ENCODE data around the gene STXBP3.

The STXBP3 gene

DNA sequence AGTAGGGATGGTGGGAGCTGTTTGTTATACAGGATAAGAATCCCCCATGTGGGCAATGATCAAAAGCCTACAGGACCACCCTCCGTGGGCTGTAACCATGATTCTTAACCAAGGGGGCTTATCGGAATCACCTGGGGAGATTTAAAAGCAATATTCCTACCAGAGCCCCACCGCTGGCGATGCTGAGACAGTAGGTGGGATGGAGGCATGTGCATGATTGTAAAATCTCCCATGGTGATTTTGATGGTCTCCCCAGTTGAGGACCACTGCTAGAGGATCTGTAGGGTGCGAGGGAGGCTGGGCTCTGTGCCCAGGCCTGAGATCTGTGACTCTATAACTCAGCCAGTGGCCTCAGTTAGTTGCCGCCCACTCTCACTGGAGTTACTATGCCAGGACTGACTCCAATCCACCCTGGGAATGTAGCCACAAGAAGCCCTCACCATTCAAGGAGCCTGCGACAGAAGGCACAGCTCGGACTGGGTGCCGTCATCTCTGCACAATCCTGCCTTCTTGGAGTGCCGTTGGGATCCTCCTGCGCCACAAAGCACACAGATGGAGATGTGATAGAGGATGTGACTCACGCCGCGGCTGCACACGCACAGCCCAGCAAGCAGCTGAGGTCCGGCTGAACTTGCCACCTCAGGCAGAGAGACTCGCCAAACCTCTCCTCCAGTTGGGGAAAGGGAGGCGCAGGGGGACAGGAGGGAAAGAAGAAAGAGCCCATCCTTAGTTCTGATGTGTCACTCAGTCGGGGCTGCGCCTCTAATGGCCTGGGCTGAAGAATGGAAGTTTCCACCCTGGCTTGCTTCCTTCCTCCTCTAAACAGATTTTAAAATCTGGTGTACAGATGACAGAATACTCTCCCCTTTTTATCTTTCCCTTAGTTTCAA is 83.9 kb downstream of the STXBP3 start:
- no peaks in the 10 kb centered on the region for H3K36me3 ChIP-seq (ENCODE audit: insufficient read depth, low read depth, low read length)
- H3K4me3 ChIP-seq (ENCODE audit: low read length) = no peak overlapping the region
- H3K4me1 ChIP-seq (ENCODE audit: insufficient read depth, low read length) = peaks cover 5% of the 10 kb centered on the region; the same call in 1 of the 2 replicates
- H3K27me3 ChIP-seq (ENCODE audit: insufficient read depth, low read length) = no peaks in the 10 kb centered on the region
- no peak overlapping the region for H3K27ac ChIP-seq (ENCODE audit: low read length)
- no peaks in the 10 kb centered on the region for H3K9me3 ChIP-seq (ENCODE audit: insufficient read depth, low read depth, low read length)
- no peak overlapping the region for H3K9ac ChIP-seq (ENCODE audit: low read depth, low read length)

DNA sequence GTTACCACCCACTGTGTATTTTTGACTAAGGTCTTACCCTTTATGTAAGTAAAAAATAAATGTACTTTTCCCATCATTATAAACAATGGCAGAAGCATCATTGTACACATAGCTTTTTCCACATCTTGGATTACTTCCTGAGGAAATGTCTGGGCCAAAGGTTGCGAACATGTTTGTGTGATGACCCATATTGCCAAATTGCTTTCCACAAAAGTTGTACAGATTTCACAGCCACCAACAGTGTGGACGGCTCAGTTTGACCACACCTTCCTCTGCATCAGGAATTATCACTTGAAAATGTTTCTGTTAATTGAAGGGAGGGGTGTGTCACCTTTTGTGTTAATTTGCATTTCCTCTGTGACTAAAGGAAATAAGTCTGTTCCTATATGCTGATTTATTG is 84.8 kb downstream of the STXBP3 start:
- Histone ChIP-seq H3K4me1 (ENCODE audit: insufficient read depth, low read length) (peaks cover 5% of the 10 kb centered on the region; the same call in 1 of the 2 replicates), H3K9me3 (ENCODE audit: insufficient read depth, low read depth, low read length) (no peaks in the 10 kb centered on the region), H3K36me3 (ENCODE audit: insufficient read depth, low read depth, low read length) (no peaks in the 10 kb centered on the region), H3K4me3 (ENCODE audit: low read length) (no peak overlapping the region), H3K27ac (ENCODE audit: low read length) (no peak overlapping the region), H3K9ac (ENCODE audit: low read depth, low read length) (no peak overlapping the region), H3K27me3 (ENCODE audit: insufficient read depth, low read length) (no peaks in the 10 kb centered on the region)

DNA sequence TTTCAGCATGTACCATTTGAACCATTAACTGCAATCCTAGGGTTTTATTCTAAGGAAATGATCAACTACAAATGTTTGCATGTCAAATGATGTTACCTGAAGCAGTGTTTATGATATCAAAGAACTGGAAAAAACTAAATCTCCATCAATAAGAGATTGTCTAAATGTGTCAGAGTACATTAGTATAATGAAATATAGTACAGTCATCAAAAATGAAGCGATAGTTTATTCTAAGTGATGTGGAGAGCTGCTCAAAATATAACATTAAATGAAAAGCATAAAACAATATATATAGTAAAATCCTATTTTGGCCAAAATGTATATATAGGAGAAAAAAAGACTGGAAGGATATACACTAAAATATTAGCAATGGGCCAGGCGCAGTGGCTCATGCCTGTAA is 86.5 kb downstream of the STXBP3 start:
- H3K27ac ChIP-seq (ENCODE audit: low read length) = no peak overlapping the region
- H3K4me1 ChIP-seq (ENCODE audit: insufficient read depth, low read length) = peaks cover 5% of the 10 kb centered on the region; the same call in 1 of the 2 replicates
- no peak overlapping the region for H3K9ac ChIP-seq (ENCODE audit: low read depth, low read length)
- H3K27me3 ChIP-seq (ENCODE audit: insufficient read depth, low read length) = no peaks in the 10 kb centered on the region
- H3K36me3 ChIP-seq (ENCODE audit: insufficient read depth, low read depth, low read length) = no peaks in the 10 kb centered on the region
- H3K9me3 ChIP-seq (ENCODE audit: insufficient read depth, low read depth, low read length) = no peaks in the 10 kb centered on the region
- no peak overlapping the region for H3K4me3 ChIP-seq (ENCODE audit: low read length)

GRCh38 chr1:108841703-108842102 is 95.2 kb downstream of the STXBP3 start:
- Histone ChIP-seq H3K4me1 (ENCODE audit: insufficient read depth, low read length) (peaks cover 5% of the 10 kb centered on the region; the same call in 1 of the 2 replicates), H3K4me3 (ENCODE audit: low read length) (no peak overlapping the region), H3K36me3 (ENCODE audit: insufficient read depth, low read depth, low read length) (no peaks in the 10 kb centered on the region), H3K9me3 (ENCODE audit: insufficient read depth, low read depth, low read length) (no peaks in the 10 kb centered on the region), H3K27ac (ENCODE audit: low read length) (no peak overlapping the region), H3K27me3 (ENCODE audit: insufficient read depth, low read length) (no peaks in the 10 kb centered on the region), H3K9ac (ENCODE audit: low read depth, low read length) (no peak overlapping the region)

DNA sequence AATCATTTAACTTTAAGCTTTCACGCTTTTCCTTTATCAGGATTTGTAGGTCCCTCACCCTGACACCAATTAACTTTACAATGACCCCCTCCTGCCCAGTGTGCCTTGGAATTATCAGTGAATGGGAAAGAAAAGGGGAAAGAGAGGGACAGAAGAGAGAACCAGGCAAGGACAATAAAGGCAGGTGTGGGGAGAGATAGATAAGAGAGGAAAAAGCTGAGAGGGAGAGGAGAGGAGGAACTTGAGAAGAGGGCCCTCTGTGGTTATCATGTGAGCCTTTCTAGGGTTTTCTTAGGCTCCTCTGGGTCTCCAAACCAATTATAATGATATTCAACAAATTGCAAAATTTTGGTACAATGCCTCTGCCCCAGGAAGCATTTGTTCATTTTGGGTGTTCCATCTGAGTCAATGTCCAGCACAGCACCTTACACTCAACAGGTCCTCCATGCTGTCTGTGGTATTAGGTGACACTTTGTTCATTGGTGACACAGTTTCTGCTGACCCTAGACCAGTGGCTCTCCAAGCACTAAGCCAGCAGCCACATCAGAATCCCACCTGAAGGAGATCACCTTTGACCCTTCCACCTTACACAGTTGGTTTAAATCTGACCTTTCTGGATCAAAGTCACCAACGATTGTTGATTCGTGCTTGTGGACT is 96.2 kb downstream of the STXBP3 start:
- Histone ChIP-seq H3K4me3 (ENCODE audit: low read length) (no peak overlapping the region), H3K9me3 (ENCODE audit: insufficient read depth, low read depth, low read length) (no peaks in the 10 kb centered on the region), H3K27me3 (ENCODE audit: insufficient read depth, low read length) (no peaks in the 10 kb centered on the region), H3K27ac (ENCODE audit: low read length) (no peak overlapping the region), H3K9ac (ENCODE audit: low read depth, low read length) (no peak overlapping the region), H3K4me1 (ENCODE audit: insufficient read depth, low read length) (peaks cover 5% of the 10 kb centered on the region; the same call in 1 of the 2 replicates), H3K36me3 (ENCODE audit: insufficient read depth, low read depth, low read length) (no peaks in the 10 kb centered on the region)

GRCh38 chr1:108843390-108844137 is 97.1 kb downstream of the STXBP3 start:
- H3K9me3 ChIP-seq (ENCODE audit: insufficient read depth, low read depth, low read length) = no peaks in the 10 kb centered on the region
- H3K4me3 ChIP-seq (ENCODE audit: low read length) = no peak overlapping the region
- H3K9ac ChIP-seq (ENCODE audit: low read depth, low read length) = no peak overlapping the region
- H3K36me3 ChIP-seq (ENCODE audit: insufficient read depth, low read depth, low read length) = no peaks in the 10 kb centered on the region
- H3K4me1 ChIP-seq (ENCODE audit: insufficient read depth, low read length) = peaks cover 5% of the 10 kb centered on the region; the same call in 1 of the 2 replicates
- H3K27me3 ChIP-seq (ENCODE audit: insufficient read depth, low read length) = no peaks in the 10 kb centered on the region
- no peak overlapping the region for H3K27ac ChIP-seq (ENCODE audit: low read length)

DNA sequence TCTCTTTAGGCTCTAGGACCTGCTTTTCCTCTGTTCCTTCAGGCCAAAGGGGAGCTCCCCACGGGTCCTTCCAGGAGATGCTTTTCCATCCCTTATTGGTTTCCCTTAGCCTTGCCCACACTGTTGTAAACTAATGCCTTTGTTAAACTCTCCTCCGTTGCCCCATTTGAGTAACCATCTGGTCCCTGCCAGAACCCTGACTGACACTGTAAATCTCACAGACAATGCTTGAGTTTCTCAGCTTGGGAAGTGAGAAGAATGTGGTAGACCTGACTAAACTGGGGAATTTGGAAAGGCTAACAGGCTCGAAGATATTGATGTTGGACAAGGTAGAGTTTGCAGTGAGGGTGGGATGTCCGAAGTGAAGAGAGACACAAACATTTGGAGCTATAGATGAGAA is 99.0 kb downstream of the STXBP3 start:
- H3K4me3 ChIP-seq (ENCODE audit: low read length) = no peak overlapping the region
- H3K4me1 ChIP-seq (ENCODE audit: insufficient read depth, low read length) = peaks cover 5% of the 10 kb centered on the region; the same call in 1 of the 2 replicates
- H3K36me3 ChIP-seq (ENCODE audit: insufficient read depth, low read depth, low read length) = no peaks in the 10 kb centered on the region
- H3K9ac ChIP-seq (ENCODE audit: low read depth, low read length) = no peak overlapping the region
- H3K27me3 ChIP-seq (ENCODE audit: insufficient read depth, low read length) = no peaks in the 10 kb centered on the region
- H3K27ac ChIP-seq (ENCODE audit: low read length) = no peak overlapping the region
- no peaks in the 10 kb centered on the region for H3K9me3 ChIP-seq (ENCODE audit: insufficient read depth, low read depth, low read length)

- Histone ChIP-seq H3K27ac (ENCODE audit: low read length) (no peak overlapping the region), H3K4me3 (ENCODE audit: low read length) (no peak overlapping the region), H3K27me3 (ENCODE audit: insufficient read depth, low read length) (no peaks in the 10 kb centered on the region), H3K9me3 (ENCODE audit: insufficient read depth, low read depth, low read length) (no peaks in the 10 kb centered on the region), H3K36me3 (ENCODE audit: insufficient read depth, low read depth, low read length) (no peaks in the 10 kb centered on the region), H3K9ac (ENCODE audit: low read depth, low read length) (no peak overlapping the region), H3K4me1 (ENCODE audit: insufficient read depth, low read length) (peaks cover 5% of the 10 kb centered on the region; the same call in 1 of the 2 replicates)
Measured at GRCh38 chr1:108845991-108846390, 99.5 kb downstream of the STXBP3 start.

- H3K9me3 ChIP-seq (ENCODE audit: insufficient read depth, low read depth, low read length) = no peaks in the 10 kb centered on the region
- no peak overlapping the region for H3K27ac ChIP-seq (ENCODE audit: low read length)
- H3K4me3 ChIP-seq (ENCODE audit: low read length) = no peak overlapping the region
- no peaks in the 10 kb centered on the region for H3K36me3 ChIP-seq (ENCODE audit: insufficient read depth, low read depth, low read length)
- H3K9ac ChIP-seq (ENCODE audit: low read depth, low read length) = no peak overlapping the region
- no peaks in the 10 kb centered on the region; the same call in 1 of the 2 replicates for H3K4me1 ChIP-seq (ENCODE audit: insufficient read depth, low read length)
- no peaks in the 10 kb centered on the region for H3K27me3 ChIP-seq (ENCODE audit: insufficient read depth, low read length)
Measured at GRCh38 chr1:108847494-108847893, 101.0 kb downstream of the STXBP3 start.

- Histone ChIP-seq H3K27ac (ENCODE audit: low read length) (no peak overlapping the region), H3K9me3 (ENCODE audit: insufficient read depth, low read depth, low read length) (no peaks in the 10 kb centered on the region), H3K27me3 (ENCODE audit: insufficient read depth, low read length) (no peaks in the 10 kb centered on the region), H3K36me3 (ENCODE audit: insufficient read depth, low read depth, low read length) (no peaks in the 10 kb centered on the region), H3K4me3 (ENCODE audit: low read length) (no peak overlapping the region), H3K9ac (ENCODE audit: low read depth, low read length) (no peak overlapping the region), H3K4me1 (ENCODE audit: insufficient read depth, low read length) (no peaks in the 10 kb centered on the region)
Measured at GRCh38 chr1:108848806-108849205, 102.3 kb downstream of the STXBP3 start.

DNA sequence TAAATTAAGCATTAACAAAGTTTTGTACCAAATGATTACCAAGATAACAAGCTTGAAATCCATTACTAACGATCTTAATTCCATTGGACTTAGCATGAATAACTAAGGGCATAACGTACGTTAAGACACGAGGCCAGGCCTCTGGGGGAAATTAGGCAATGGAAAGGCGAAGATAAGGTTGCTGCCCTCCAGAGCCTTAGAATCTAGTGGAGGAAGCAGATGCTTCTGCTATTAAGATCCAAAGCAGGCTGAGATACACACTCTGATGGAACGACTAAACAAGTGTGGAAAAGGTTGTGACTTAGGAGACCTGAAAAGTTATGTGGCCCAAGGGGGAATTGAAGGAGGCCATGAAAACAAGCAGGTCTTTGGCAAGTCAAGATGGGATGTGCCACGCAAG is 104.5 kb downstream of the STXBP3 start:
- H3K27ac ChIP-seq (ENCODE audit: low read length) = no peak overlapping the region
- no peaks in the 10 kb centered on the region for H3K36me3 ChIP-seq (ENCODE audit: insufficient read depth, low read depth, low read length)
- peaks cover 3% of the 10 kb centered on the region; the same call in 1 of the 2 replicates for H3K4me1 ChIP-seq (ENCODE audit: insufficient read depth, low read length)
- H3K9ac ChIP-seq (ENCODE audit: low read depth, low read length) = no peak overlapping the region
- H3K4me3 ChIP-seq (ENCODE audit: low read length) = no peak overlapping the region
- no peaks in the 10 kb centered on the region for H3K9me3 ChIP-seq (ENCODE audit: insufficient read depth, low read depth, low read length)
- no peaks in the 10 kb centered on the region for H3K27me3 ChIP-seq (ENCODE audit: insufficient read depth, low read length)

Data from iPS-20b (cell line).